Measurements from ENCODE around the gene OR2T10.
"Not testable (repeated sequence)": the region's sequence is repeated elsewhere in the genome, so short reads cannot be mapped to it uniquely, and the experiment has no call there.

- TF ChIP-seq, protein P1, sequence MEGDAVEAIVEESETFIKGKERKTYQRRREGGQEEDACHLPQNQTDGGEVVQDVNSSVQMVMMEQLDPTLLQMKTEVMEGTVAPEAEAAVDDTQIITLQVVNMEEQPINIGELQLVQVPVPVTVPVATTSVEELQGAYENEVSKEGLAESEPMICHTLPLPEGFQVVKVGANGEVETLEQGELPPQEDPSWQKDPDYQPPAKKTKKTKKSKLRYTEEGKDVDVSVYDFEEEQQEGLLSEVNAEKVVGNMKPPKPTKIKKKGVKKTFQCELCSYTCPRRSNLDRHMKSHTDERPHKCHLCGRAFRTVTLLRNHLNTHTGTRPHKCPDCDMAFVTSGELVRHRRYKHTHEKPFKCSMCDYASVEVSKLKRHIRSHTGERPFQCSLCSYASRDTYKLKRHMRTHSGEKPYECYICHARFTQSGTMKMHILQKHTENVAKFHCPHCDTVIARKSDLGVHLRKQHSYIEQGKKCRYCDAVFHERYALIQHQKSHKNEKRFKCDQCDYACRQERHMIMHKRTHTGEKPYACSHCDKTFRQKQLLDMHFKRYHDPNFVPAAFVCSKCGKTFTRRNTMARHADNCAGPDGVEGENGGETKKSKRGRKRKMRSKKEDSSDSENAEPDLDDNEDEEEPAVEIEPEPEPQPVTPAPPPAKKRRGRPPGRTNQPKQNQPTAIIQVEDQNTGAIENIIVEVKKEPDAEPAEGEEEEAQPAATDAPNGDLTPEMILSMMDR (IDR thresholded peaks at IDR 0.05; ENCODE audit: poor library complexity, severe bottlenecking), result not testable (repeated sequence)
- TF ChIP-seq EZH2 (IDR thresholded peaks at IDR 0.05; ENCODE audit: borderline replicate concordance, insufficient read depth, low read length, poor library complexity, severe bottlenecking); POLR2AphosphoS5 (IDR thresholded peaks at IDR 0.05); EP300 (conservative IDR thresholded peaks at IDR 0.05; ENCODE audit: poor library complexity, severe bottlenecking); TAF1 (IDR thresholded peaks at IDR 0.05; ENCODE audit: low read depth); SMC3 (conservative IDR thresholded peaks at IDR 0.05; ENCODE audit: poor library complexity): not testable (repeated sequence)
- TF ChIP-seq, protein P2, sequence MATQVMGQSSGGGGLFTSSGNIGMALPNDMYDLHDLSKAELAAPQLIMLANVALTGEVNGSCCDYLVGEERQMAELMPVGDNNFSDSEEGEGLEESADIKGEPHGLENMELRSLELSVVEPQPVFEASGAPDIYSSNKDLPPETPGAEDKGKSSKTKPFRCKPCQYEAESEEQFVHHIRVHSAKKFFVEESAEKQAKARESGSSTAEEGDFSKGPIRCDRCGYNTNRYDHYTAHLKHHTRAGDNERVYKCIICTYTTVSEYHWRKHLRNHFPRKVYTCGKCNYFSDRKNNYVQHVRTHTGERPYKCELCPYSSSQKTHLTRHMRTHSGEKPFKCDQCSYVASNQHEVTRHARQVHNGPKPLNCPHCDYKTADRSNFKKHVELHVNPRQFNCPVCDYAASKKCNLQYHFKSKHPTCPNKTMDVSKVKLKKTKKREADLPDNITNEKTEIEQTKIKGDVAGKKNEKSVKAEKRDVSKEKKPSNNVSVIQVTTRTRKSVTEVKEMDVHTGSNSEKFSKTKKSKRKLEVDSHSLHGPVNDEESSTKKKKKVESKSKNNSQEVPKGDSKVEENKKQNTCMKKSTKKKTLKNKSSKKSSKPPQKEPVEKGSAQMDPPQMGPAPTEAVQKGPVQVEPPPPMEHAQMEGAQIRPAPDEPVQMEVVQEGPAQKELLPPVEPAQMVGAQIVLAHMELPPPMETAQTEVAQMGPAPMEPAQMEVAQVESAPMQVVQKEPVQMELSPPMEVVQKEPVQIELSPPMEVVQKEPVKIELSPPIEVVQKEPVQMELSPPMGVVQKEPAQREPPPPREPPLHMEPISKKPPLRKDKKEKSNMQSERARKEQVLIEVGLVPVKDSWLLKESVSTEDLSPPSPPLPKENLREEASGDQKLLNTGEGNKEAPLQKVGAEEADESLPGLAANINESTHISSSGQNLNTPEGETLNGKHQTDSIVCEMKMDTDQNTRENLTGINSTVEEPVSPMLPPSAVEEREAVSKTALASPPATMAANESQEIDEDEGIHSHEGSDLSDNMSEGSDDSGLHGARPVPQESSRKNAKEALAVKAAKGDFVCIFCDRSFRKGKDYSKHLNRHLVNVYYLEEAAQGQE (IDR thresholded peaks at IDR 0.05; ENCODE audit: borderline replicate concordance), result not testable (repeated sequence)
Observed at GRCh38 chr1:248636612-248637011, 39.1 kb upstream of the OR2T10 start.
